Testis (tissue), 3 donors: ENCODE results near the gene OTOGL. TPM values are rescaled to one million over a fixed set of nuclear protein-coding genes. Genes with fewer than 3 reads are reported as not detected.
"Not testable (repeated sequence)": the region's sequence is repeated elsewhere in the genome, so short reads cannot be mapped to it uniquely, and the experiment has no call there.

ENCODE experiments used
- DNase-seq: peaks from one replicate; pipeline ENCODE4 v3.0.0-alpha.2; 2019
- H3K27ac ChIP-seq, 2 donors: fragments of 200-600 bp; sonication (generic); one replicate each; pipeline ENCODE4 v1.5.1; 2019
- H3K27me3 ChIP-seq: fragments of 200-600 bp; sonication (generic); one replicate; pipeline ENCODE4 v1.5.1; 2019
- H3K36me3 ChIP-seq: fragments of 200-600 bp; sonication (generic); one replicate; pipeline ENCODE4 v1.5.1; 2017; ENCODE audit warnings: low read depth; ENCODE audit errors: missing control alignments
- H3K4me1 ChIP-seq: fragments of 200-600 bp; sonication (generic); one replicate; pipeline ENCODE4 v1.5.1; 2019
- H3K4me3 ChIP-seq, 2 donors: fragments of 200-600 bp; sonication (generic); one replicate each; pipeline ENCODE4 v1.5.1; 2017 to 2019
- H3K9me3 ChIP-seq: fragments of 200-600 bp; sonication (generic); one replicate; pipeline ENCODE4 v1.5.1; 2017
- CTCF ChIP-seq, 3 experiments: fragments of 450-650 bp in 2 of 3; fragments of 200-600 bp in 1 of 3; sonication (generic) in 1 of 3; IDR thresholded peaks; one replicate each; pipeline ENCODE4 v1.5.1; 2016 to 2019; ENCODE audit warnings: antibody characterized with exemption in 3 of 3, mild to moderate bottlenecking in 2 of 3, moderate library complexity in 1 of 3
- POLR2A ChIP-seq: fragments of 450-650 bp; IDR thresholded peaks from one replicate; pipeline ENCODE4 v1.6.1; 2017; ENCODE audit warnings: antibody characterized with exemption, mild to moderate bottlenecking, moderate library complexity
- WGBS, 2 donors: methylation state at CpG; one replicate each; pipeline ENCODE4 v1.1.5; 2018; 5-methylcytosine and 5-hydroxymethylcytosine counted together
- intact Hi-C: fragments of 100-400 bp; cut with DNase I; formaldehyde crosslinking; loops from one replicate; pipeline ENCODE4 v1.15.1; 2023; ENCODE audit warnings: low total_unique reads
- polyA plus RNA-seq: library from polyadenylated mRNA; stranded (reverse); fragments of 350-450 nt; fragmentation: Illumina TruSeq; extraction: RNeasy Lipid Tissue Mini Kit (QIAGEN cat#74804); gene quantifications from one replicate; pipeline ENCODE4 v1.2.3, GENCODE V29; 2014; ENCODE audit warnings: low read depth, low replicate concordance; ENCODE audit not compliant: insufficient read depth
- total RNA-seq, 2 donors: library from RNA; depleted of rRNA; stranded (reverse); fragments of >200 nt; gene quantifications; one replicate each; pipeline ENCODE4 v1.2.3, GENCODE V29; 2016

OTOGL gene
- total and polyA plus RNA-seq, 3 donors from 2014 or later = 0.87 to 0.88 (median 0.87) TPM

GRCh38 chr12:80208071-80208470 is 108.7 kb downstream of the OTOGL start:
- Histone ChIP-seq H3K27ac (no peak overlapping the region), H3K9me3 (no peaks in the 10 kb centered on the region), H3K27me3 (no peaks in the 10 kb centered on the region), H3K36me3 (no peaks in the 10 kb centered on the region), H3K4me3 (no peak overlapping the region), H3K4me1 (no peaks in the 10 kb centered on the region)
- WGBS, 2 donors = 63 to 83% methylated on average over 1 of the region's 1 CpG
- no peak for DNase-seq
- no peak for TF ChIP-seq POLR2A
- TF ChIP-seq CTCF (IDR thresholded peaks at IDR 0.05) = no peak
- intact Hi-C loops = no loop called here

DNA sequence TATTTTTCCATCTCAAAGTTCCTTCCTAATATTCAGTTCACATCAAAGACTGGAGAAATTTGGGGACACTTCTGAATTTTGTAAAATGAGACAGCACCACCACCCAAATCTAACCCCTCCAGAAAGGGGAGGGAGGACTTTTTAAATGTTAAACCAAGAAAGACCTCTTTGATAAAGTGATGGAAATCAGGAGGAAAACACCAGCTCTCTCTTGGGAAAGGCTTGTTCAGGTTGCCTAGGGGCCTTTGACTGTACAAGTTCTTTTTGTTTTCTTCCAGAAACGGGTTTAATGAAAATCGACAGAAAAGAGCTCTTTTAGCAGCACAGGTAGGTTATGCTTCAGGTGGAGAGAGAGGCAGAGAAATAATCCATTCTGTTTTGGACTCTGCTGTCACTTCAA is 112.3 kb downstream of the OTOGL start:
- H3K4me3 ChIP-seq = no peak overlapping the region
- intact Hi-C loops = no loop called here
- no peak for TF ChIP-seq POLR2A
- no peak for TF ChIP-seq CTCF (IDR thresholded peaks at IDR 0.05)
- H3K27me3 ChIP-seq = no peaks in the 10 kb centered on the region
- WGBS, 2 donors = 79 to 84% methylated on average over 2 of the region's 2 CpGs
- no peaks in the 10 kb centered on the region for H3K36me3 ChIP-seq
- no peak for DNase-seq
- no peaks in the 10 kb centered on the region for H3K9me3 ChIP-seq
- no peak overlapping the region for H3K27ac ChIP-seq
- H3K4me1 ChIP-seq = no peaks in the 10 kb centered on the region

DNA sequence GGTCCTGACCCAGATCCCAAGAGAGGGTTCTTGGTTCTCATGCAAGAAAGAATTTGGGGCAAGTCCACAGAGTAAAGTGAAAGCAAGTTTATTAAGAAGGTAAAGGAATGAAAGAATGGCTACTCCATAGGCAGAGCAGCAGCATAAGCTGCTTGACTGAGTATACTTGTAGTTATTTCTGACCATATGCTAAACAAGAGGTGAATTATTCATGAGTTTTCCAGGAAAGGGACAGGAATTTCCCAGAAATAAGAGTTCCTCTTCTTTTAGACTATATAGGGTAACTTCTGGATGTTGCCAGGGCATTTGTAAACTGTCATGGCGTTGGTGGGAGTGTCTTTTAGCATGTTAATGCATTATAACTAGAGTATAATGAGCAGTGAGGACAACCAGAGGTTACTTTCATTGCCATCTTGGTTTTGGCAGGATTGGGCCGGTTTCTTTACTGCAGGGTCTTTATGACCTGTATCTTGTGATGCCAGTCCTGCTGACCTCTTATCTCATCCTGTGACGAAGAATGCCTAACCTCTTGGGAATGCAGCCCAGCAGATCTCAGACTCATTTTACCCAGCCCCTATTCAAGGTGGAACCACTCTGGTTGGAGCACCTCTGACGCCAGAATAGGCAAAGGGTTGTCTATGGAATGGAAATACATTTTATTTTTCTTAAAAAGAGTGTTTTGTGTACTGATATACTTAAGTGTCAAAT is 113.8 kb downstream of the OTOGL start:
- no peak overlapping the region for H3K27ac ChIP-seq
- H3K4me3 ChIP-seq = no peak overlapping the region
- H3K4me1 ChIP-seq = no peaks in the 10 kb centered on the region
- intact Hi-C loops = no loop called here
- no peaks in the 10 kb centered on the region for H3K27me3 ChIP-seq
- H3K36me3 ChIP-seq = no peaks in the 10 kb centered on the region
- H3K9me3 ChIP-seq = no peaks in the 10 kb centered on the region
- TF ChIP-seq POLR2A (no peak), CTCF (IDR thresholded peaks at IDR 0.05) (no peak)
- WGBS, 2 donors = 83 to 86% methylated on average over 4 of the region's 4 CpGs
- no peak for DNase-seq

DNA sequence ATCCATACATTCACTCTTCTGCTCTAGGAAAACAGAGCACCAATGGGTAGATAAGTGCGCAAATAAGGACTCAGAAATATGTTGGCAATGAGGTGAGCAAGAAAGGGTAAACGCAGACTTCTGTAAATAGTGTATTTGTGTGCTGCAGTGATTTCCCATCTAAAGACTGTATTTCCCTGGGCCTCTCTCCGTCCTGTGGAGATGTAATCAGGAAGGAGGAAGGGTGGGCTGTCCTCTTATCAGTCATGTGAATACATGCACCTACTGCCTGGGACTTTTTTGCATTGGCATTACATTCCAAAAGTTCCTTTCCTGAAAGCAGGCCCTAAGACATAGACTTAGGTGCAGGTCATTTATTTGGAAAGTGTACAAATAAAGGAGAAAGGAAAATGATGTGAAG is 114.5 kb downstream of the OTOGL start:
- no peak overlapping the region for H3K27ac ChIP-seq
- H3K27me3 ChIP-seq = no peaks in the 10 kb centered on the region
- intact Hi-C loops = no loop called here
- WGBS, 2 donors = 97% methylated on average over 3 of the region's 3 CpGs
- no peaks in the 10 kb centered on the region for H3K4me1 ChIP-seq
- TF ChIP-seq POLR2A = no peak
- no peak for TF ChIP-seq CTCF (IDR thresholded peaks at IDR 0.05)
- no peak overlapping the region for H3K4me3 ChIP-seq
- no peaks in the 10 kb centered on the region for H3K36me3 ChIP-seq
- DNase-seq = no peak
- H3K9me3 ChIP-seq = no peaks in the 10 kb centered on the region

DNA sequence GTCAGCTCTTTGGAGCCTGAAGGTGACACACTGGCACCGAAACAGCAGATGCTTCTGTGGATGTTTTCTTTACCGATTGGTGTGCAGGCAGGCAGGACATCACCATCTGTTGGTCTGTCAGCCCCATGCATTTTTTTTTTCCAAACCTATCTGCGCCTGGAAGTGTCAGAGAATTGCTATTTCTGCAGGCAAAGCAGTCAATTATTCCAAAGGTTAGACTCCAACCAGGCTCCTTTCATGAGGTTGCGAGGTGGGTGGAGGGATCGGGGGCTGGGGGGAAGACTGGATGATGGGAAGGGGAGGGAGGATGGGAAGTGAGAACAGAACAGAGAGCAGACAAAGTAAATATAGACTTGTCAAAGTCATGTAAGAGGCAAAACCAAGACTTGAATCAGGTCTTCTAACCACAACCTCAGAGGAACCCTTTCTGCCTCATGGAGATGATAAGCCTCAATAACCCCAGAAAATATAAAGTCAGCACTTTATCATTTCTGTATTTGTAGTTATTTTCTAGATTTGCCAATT is 117.7 kb downstream of the OTOGL start:
- Histone ChIP-seq H3K36me3 (no peaks in the 10 kb centered on the region), H3K9me3 (no peaks in the 10 kb centered on the region), H3K4me1 (no peaks in the 10 kb centered on the region), H3K27ac (no peak overlapping the region), H3K27me3 (no peaks in the 10 kb centered on the region), H3K4me3 (no peak overlapping the region)
- 85 to 86% methylated on average over 5 of the region's 5 CpGs for WGBS, 2 donors
- no peak for DNase-seq
- TF ChIP-seq CTCF (IDR thresholded peaks at IDR 0.05) (no peak), POLR2A (no peak)
- intact Hi-C loops = no loop called here

DNA sequence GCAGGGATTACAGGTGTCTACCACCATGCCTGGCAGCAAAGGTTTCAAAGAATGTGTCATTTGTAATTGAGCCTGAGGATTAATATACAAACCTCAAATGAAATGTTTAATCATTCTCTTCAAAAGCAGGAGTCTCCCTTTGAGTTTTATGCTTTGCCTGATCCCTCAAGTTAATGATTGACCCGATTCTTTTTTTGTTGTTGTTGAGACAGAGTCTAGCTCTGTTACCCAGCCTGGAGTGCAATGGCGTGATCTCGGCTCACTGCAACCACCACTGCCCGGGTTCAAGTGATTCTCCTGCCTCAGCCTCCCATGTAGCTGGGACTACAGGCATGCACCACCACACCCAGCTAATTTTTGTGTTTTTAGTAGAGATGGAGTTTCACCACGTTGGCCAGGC is 119.6 kb downstream of the OTOGL start:
- H3K27ac ChIP-seq, H3K36me3 ChIP-seq, H3K4me1 ChIP-seq, H3K27me3 ChIP-seq, intact Hi-C loops, H3K9me3 ChIP-seq, H3K4me3 ChIP-seq, DNase-seq: not testable (repeated sequence)
- WGBS, 2 donors = 81 to 85% methylated on average over 5 of the region's 5 CpGs
